ENCODE results near the gene SRGAP2C.
"Not testable (repeated sequence)": the region's sequence is repeated elsewhere in the genome, so short reads cannot be mapped to it uniquely, and the experiment has no call there.

SRGAP2C gene

DNA sequence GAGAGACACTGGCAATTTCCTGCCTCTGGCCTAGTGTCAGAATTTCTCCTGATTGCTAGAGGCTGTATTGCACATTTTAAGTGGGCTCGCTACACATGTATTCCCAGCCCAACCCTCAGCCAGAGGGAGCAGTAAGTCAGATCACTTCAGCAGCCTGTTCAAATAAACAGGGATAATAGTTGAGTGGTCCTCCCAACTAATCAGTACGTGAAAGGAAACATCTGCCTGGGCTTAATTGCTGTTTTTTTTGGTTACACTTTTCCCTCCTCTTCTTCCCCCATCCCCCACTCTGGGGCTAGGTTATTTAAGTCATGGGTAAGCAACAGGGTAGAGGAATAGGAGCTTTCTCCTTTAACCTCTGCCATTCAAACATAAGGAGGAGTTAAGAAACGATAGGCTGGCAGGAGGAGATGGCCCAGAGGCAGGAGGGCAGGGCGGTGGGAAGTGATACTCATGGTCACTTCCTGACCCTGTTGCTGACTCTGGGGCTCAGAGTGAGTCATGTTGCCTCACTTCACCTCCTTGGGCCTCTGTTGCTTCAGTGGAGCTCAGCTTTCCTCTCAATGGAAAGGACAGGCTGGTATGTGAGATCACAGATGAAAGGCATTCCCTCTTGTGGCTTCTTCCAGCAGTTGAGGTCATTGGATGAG, 177.6 kb downstream of the SRGAP2C start:
- peak; percentile 29 to 67 for DNase-seq
- intact Hi-C loops (cut with DNase I; ENCODE audit: low total_unique reads); H3K4me1 ChIP-seq; H3K27ac ChIP-seq; H3K27me3 ChIP-seq; H3K4me3 ChIP-seq; H3K36me3 ChIP-seq; H3K9me3 ChIP-seq: not testable (repeated sequence)

DNA sequence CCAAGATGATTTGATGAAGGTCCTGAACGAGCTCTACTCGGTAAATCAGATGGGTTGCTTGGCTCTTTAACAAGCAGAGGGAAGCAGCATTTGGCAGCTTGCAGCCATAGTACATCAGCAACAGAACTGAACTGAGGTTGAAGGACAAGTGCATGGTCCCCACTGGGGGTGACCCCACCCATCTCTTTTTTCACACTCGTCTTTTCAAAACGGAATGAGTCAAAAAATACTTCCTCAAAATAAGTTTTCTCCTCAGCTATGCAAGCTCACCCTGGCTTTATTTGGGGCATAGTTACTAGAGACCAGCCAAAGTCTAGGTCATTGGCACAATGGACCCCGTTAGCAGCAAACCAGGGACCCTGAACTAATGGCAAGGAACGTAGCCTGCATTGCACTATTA, 180.5 kb downstream of the SRGAP2C start:
- H3K36me3 ChIP-seq; H3K27ac ChIP-seq; H3K4me1 ChIP-seq; H3K9me3 ChIP-seq; H3K27me3 ChIP-seq; intact Hi-C loops (cut with DNase I; ENCODE audit: low total_unique reads); H3K4me3 ChIP-seq: not testable (repeated sequence)
- peak in 1 of 2 donors; percentile 52 for DNase-seq

DNA sequence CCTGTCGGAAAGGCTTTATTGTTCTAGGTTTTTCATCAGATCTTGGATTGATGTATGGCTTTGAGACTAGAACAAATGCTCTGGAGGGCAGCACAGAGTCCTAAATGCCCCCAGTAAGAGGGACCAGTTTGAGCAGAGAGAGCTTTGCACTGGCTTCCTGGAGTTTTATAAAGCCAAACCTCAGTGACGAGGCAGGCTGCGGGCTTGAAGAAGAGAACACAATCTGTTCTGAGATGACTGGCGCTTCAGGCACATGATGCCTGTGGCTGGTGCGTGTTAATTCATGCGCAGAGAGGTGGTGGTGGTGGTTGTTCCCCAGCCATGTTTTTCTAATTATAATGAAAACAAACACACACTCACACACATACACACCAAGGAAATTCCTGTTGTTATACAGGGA, 180.9 kb downstream of the SRGAP2C start:
- DNase-seq; H3K9me3 ChIP-seq; H3K4me3 ChIP-seq; H3K27me3 ChIP-seq; H3K36me3 ChIP-seq; H3K27ac ChIP-seq; H3K4me1 ChIP-seq; intact Hi-C loops (cut with DNase I; ENCODE audit: low total_unique reads): not testable (repeated sequence)

DNA sequence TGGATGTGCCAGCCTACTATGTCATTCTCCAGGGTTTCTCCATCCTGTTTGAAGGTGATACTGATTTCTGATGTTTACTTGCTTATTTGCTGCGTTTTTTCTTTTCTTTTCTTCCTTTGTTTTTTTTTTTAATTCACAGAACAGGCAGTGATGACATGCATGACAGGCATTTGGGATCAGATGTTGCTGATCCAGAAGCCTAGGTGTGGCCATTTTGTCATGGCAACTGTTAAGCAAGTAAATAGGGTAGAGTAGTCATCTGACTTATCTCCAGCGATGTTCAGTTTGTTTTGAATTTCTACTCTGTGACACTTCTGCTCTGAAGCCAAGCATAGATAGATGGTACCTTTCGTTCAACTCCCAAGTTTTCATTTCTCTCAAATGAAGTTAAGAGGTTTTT, 181.4 kb downstream of the SRGAP2C start:
- H3K36me3 ChIP-seq; H3K27ac ChIP-seq; DNase-seq; H3K4me3 ChIP-seq; intact Hi-C loops (cut with DNase I; ENCODE audit: low total_unique reads); H3K4me1 ChIP-seq; H3K27me3 ChIP-seq; H3K9me3 ChIP-seq: not testable (repeated sequence)

DNA sequence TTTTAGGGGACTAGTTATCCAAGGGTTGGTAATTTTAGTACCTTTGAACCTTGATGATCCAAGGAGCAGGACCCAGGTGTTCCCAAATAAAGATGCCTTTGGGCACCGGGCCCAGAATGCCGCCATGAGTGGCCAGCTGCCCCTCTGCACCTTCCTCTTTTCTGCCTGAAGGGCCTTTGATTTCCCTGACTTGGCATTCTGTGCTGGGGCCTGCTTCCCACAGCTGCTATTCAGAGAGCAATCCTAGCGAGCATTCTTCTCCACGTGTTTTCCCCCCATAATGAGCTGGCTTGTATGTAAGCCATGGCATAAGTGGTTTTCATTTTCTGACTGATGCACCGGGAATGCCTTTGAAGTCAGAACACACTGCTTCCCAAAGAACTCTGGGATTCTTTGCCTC, 184.1 kb downstream of the SRGAP2C start:
- H3K4me3 ChIP-seq; H3K9me3 ChIP-seq; H3K36me3 ChIP-seq; H3K4me1 ChIP-seq; H3K27ac ChIP-seq; DNase-seq; intact Hi-C loops (cut with DNase I; ENCODE audit: low total_unique reads); H3K27me3 ChIP-seq: not testable (repeated sequence)

DNA sequence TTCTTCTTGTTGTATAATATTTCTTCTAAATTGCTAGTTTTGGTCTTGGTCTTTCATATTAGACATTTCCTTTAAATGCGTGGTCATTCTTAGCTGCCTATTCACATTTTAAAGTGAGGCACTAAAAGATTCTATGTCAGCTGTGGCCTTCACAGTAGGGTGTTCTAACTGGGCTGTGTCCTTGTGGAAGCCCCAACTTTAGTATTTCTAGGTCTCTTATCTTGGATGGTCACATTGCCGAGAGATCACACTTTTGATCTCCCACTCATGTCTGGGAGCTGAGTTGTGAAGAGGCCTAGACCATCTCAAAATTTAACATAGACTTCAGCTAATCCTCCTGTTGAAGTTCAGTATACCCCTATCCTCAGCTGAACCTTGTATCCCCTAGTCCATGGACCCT, 185.2 kb downstream of the SRGAP2C start:
- DNase-seq; H3K9me3 ChIP-seq; H3K36me3 ChIP-seq; H3K27me3 ChIP-seq; intact Hi-C loops (cut with DNase I; ENCODE audit: low total_unique reads); H3K27ac ChIP-seq; H3K4me3 ChIP-seq; H3K4me1 ChIP-seq: not testable (repeated sequence)

DNA sequence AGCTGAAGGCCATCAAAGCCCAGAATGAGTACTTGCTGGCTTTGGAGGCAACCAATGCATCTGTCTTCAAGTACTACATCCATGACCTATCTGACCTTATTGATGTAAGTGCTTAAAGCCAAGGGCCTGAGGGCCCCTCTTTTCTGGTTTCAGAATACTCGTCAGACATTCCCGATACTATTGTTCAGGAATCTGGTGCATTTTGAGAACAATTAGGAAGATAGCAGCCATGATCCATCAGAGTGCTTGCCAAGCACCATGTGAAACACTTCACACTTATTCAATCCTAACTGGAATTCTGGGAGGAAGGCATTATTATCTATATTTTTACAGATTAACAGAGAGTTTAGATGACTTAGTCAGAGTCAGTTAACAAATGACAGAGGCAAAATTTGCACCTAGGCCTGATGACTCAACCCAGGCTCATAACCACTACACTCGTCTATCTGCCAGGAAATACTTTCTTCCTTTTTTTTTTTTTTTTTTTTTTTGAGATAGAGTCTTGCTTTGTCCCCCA, 190.1 kb downstream of the SRGAP2C start:
- DNase-seq; H3K27ac ChIP-seq; H3K4me1 ChIP-seq; intact Hi-C loops (cut with DNase I; ENCODE audit: low total_unique reads); H3K4me3 ChIP-seq; H3K27me3 ChIP-seq; H3K36me3 ChIP-seq; H3K9me3 ChIP-seq: not testable (repeated sequence)

DNA sequence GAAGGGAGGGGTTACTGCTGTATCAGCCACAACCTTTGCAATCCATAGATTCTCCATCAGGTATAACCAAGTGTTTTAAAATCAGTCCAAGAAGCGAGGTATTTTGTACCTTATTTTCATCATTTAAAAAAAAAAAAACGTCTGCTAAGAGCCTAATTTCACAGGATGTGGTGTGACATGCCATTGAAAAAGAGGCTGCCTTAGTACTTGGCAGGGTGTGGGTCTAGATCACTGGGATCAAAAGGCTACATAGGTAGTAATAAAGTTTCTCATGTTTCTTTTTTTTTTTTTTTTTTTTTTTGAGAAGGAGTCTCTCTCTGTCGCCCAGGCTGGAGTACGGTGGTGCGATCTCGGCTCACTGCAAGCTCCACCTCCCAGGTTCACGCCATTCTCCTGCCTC, 192.2 kb downstream of the SRGAP2C start:
- H3K27ac ChIP-seq; intact Hi-C loops (cut with DNase I; ENCODE audit: low total_unique reads); H3K36me3 ChIP-seq; H3K4me3 ChIP-seq; H3K4me1 ChIP-seq; H3K9me3 ChIP-seq; DNase-seq; H3K27me3 ChIP-seq: not testable (repeated sequence)

DNA sequence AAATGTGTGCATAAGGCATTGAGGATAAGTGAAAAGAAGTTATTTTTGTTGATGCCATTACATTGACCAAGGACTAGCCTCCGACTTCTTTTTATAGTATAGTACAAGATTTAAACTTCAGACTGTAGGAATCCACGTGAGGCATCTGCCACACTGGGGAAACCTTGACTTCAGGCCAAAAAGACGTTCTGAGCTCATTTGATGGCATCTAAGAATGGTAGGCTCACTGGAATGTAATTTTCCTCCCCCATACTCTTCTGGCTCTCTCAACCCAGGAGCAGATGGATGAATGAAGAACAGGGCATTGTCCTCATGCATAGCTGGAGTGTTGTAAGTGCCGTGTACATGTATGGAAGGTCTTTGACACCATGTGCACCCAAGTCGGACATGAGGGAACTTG, 194.0 kb downstream of the SRGAP2C start:
- intact Hi-C loops (cut with DNase I; ENCODE audit: low total_unique reads); H3K9me3 ChIP-seq; H3K27me3 ChIP-seq; H3K4me1 ChIP-seq; H3K4me3 ChIP-seq; H3K27ac ChIP-seq; DNase-seq; H3K36me3 ChIP-seq: not testable (repeated sequence)

DNA sequence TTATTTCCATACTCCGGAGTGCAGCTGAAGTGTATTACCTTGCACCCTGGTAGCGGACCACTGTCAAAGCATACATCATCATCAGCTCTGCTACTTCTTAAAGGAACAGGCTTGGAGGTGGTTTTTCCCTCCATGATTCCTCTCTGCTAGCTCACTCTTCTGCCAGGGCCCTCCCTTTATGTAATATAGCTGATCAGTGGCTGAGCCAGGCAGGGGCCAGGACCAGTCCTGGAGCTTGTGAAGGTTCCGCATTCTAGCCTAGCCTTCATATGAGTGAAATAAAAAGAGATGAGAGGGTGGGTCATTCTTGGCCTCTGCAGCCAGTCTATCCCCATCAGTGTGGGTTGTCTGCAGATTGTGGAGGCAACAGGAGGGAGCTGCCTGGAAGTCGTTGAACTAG, 200.0 kb downstream of the SRGAP2C start:
- H3K27ac ChIP-seq: peak overlapping the region in 1 of 2 donors; percentile 60
- peaks cover 0 to 11% (median 1%) of the 10 kb centered on the region in 4 donors for H3K4me1 ChIP-seq
- H3K4me3 ChIP-seq; H3K9me3 ChIP-seq; H3K27me3 ChIP-seq; intact Hi-C loops (cut with DNase I; ENCODE audit: low total_unique reads); H3K36me3 ChIP-seq; DNase-seq: not testable (repeated sequence)

DNA sequence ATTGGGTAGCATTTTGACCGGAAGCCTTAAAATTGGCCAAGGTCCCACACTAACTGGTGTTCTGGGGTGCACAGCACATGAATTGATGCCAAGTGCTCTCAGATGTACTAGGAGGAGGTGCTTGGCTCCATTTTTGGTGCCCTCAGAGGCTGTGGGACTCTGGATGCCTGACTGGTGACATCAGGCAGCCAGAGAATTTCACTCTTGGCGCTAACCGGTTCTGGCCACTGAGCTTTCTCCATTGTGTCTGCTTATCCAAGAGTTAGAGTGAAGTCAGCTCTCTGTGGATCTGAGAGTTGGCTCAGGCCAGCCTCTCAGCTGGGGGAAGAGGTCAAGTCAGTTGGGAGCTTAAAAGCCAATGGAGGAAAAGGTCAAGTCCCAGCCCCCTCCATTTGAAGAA, 200.4 kb downstream of the SRGAP2C start:
- intact Hi-C loops (cut with DNase I; ENCODE audit: low total_unique reads); H3K36me3 ChIP-seq: not testable (repeated sequence)

DNA sequence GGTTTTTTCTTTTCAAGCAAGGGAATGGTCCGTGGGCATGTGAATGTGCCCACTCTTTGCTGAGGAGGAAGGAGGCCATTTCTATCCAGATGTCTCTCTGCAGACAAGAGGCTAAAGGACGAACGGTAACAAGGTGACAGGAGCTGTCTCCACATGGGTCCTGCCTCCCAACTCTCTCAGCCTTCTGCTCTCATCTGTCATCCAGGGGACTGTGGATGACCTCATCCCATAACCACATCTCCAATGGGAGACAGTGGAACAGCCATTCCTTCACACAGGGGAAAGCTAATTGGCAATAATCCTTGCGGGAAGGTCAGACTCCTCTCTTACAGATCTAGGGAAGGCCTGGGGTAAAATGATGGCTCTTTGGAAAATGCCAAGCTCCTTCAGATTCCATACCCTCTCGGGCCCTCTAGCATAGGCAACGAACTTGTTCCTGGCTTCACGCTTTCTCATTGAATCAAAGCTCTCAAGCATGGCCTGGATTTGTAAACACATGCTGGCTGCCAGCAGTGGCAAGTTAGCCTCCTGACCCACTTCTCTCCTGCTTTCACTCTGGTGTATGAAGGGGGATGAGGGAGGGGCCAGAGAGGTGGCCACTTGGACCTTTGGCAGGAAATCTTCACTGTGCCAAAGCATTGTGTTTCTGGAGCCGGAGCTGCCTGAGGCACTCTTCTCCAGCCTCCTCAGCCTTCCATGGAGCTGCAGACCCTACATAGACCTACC, 201.0 kb downstream of the SRGAP2C start:
- DNase-seq; H3K36me3 ChIP-seq; H3K9me3 ChIP-seq; H3K4me3 ChIP-seq; H3K27me3 ChIP-seq; intact Hi-C loops (cut with DNase I; ENCODE audit: low total_unique reads): not testable (repeated sequence)
- H3K4me1 ChIP-seq: peaks cover 0 to 11% (median 1%) of the 10 kb centered on the region in 4 donors
- peak overlapping the region in 1 of 2 donors; percentile 51 for H3K27ac ChIP-seq

More for the DNA sequence above, 200.4 kb downstream of the SRGAP2C start:
- H3K9me3 ChIP-seq, DNase-seq, H3K27me3 ChIP-seq, H3K4me3 ChIP-seq: not testable (repeated sequence)
- peaks cover 0 to 11% (median 1%) of the 10 kb centered on the region in 4 donors for H3K4me1 ChIP-seq
- peak overlapping the region in 1 of 2 donors; percentile 51 for H3K27ac ChIP-seq

DNA sequence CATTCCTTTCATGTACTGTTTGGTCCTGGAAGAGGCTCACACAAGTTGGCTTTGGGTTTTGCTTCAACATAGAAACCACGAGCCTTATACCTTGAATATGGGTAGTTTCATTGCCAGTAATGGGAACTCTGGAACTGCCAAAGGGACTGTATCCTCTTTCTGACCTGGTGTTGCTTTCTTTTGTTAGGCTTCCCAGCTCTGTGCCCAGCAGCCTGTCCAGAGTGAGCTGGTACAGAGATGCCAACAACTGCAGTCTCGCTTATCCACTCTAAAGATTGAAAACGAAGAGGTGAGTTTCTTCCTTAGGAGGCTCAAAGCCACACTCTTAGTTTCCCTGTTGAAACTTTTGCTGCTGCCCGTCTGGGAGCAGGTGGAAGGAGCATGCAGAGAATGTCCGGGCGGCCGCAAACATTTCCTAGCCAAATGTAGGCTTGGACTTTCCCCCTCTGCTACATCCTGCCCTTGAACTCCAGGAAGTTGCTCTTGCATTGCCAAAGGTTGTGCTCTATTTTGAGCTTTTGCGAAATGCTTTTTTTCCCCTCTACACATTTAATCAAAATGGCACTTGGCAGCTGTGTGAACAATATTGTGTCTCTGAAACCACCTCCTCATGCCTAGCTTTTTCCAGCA, 201.7 kb downstream of the SRGAP2C start:
- H3K9me3 ChIP-seq; H3K4me3 ChIP-seq; DNase-seq; intact Hi-C loops (cut with DNase I; ENCODE audit: low total_unique reads); H3K27me3 ChIP-seq; H3K27ac ChIP-seq; H3K36me3 ChIP-seq: not testable (repeated sequence)
- peaks cover 0 to 11% (median 1%) of the 10 kb centered on the region in 4 donors for H3K4me1 ChIP-seq

DNA sequence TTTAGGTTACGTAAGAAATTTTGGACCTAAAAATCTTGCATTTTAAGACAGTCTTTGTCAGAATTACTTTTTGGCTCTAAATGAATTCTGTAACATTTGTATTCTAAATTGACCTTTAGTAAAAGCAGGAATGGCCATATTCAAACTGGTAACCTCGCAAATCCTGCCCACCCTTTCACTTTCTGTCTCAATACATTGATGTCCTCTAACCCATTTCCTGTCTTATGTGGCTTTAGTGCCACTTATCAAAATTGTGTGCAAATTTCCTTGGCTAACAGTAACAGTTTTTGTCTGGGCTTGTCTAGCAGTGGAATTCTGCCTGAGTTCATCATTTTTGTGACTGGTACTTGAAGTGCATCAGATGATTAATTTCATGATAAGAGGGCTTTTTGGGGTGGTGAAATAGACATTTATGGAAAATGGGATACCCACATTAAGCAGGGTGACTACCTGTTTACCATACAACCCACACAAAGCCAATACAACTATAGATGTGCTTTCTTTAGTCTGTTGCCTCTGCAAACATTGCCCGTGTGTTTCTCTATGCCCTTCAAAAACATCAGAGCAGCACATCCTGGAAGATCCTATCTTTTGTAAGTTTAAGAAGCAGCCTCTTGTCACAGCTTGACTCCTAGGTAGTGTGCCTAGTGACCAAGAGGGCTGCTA, 205.3 kb downstream of the SRGAP2C start:
- DNase-seq; H3K27ac ChIP-seq; H3K36me3 ChIP-seq; H3K9me3 ChIP-seq; H3K4me1 ChIP-seq; H3K4me3 ChIP-seq; intact Hi-C loops (cut with DNase I; ENCODE audit: low total_unique reads); H3K27me3 ChIP-seq: not testable (repeated sequence)

All from tibial artery (tissue), 4 donors.